ENCODE results near the gene SHLD1. TPM values are rescaled to one million over a fixed set of nuclear protein-coding genes. Genes with fewer than 3 reads are reported as not detected.

The SHLD1 gene
- total RNA-seq, 2 donors from 2014 or later = 4.0 to 6.6 TPM

DNA sequence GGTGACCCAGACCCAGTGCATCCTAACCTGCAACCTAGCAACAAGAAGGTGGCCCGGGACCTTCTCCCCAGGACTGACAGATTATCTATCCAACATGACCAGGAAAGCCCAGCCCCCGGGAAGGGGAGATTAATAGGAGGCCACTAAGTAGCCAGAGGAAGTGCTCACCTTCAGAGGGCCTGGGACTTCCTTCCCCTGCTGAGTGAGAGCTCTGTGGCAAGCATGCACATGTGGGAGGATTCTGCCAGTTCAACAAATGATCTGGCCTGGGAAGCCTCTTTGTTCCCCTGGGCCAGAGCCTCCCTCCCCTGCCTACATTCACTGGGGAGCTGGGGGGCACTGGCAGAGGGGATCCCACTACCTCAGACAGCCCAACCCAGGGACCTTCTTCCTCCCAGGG lies 39.6 kb downstream of the SHLD1 start:
- Mint-ChIP-seq H3K4me1 (no peaks in the 10 kb centered on the region), H3K27me3 (ENCODE audit: insufficient read depth) (no peaks in the 10 kb centered on the region), H3K36me3 (ENCODE audit: low read depth) (peaks cover 13% of the 10 kb centered on the region), H3K4me3 (no peak overlapping the region), H3K27ac (no peak overlapping the region), H3K9me3 (no peaks in the 10 kb centered on the region)
- TF ChIP-seq, protein P1, sequence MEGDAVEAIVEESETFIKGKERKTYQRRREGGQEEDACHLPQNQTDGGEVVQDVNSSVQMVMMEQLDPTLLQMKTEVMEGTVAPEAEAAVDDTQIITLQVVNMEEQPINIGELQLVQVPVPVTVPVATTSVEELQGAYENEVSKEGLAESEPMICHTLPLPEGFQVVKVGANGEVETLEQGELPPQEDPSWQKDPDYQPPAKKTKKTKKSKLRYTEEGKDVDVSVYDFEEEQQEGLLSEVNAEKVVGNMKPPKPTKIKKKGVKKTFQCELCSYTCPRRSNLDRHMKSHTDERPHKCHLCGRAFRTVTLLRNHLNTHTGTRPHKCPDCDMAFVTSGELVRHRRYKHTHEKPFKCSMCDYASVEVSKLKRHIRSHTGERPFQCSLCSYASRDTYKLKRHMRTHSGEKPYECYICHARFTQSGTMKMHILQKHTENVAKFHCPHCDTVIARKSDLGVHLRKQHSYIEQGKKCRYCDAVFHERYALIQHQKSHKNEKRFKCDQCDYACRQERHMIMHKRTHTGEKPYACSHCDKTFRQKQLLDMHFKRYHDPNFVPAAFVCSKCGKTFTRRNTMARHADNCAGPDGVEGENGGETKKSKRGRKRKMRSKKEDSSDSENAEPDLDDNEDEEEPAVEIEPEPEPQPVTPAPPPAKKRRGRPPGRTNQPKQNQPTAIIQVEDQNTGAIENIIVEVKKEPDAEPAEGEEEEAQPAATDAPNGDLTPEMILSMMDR (conservative IDR thresholded peaks at IDR 0.05) = no peak
- H3K27me3 ChIP-seq (ENCODE audit: control insufficient read depth, insufficient read depth, low read length, poor library complexity, severe bottlenecking) = no peaks in the 10 kb centered on the region
- peak; percentile 52 for DNase-seq
- H3K27ac ChIP-seq (ENCODE audit: low read depth, low read length) = no peak overlapping the region
- H3K4me3 ChIP-seq (ENCODE audit: low read length) = no peak overlapping the region
- no peak overlapping the region for H3K9ac ChIP-seq (ENCODE audit: extremely low read depth, low read length, poor library complexity, severe bottlenecking)
- no peaks in the 10 kb centered on the region for H3K9me3 ChIP-seq (ENCODE audit: control insufficient read depth, low read length)
- WGBS, 2 experiments (ENCODE audit: insufficient coverage in 1 of 2, insufficient read length in 1 of 2) = 78 to 90% methylated on average over 1 to 2 of the region's 2 CpGs
- no peaks in the 10 kb centered on the region for H3K4me1 ChIP-seq (ENCODE audit: control insufficient read depth, insufficient read depth, low read length)
- H3K36me3 ChIP-seq (ENCODE audit: control insufficient read depth, insufficient read depth, low read length) = no peaks in the 10 kb centered on the region

DNA sequence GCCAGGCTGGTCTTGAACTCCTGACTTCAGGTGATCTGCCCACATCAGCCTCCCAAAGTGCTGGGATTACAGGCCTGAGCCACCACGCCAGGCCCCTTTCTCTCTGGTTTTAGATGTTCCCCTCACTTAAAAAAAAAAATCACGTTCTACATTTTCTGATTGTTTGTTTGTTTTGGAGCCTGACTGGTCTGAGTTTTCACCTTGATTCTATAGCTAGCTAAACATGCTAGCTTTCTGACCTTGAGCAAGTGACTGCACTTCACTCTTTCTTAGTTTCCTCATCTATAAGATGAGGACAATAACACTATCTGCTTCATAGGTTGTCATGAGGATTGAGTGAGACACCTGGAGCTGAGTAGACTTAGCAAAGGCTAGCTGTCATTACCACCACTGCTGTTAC lies 43.7 kb downstream of the SHLD1 start:
- DNase-seq = no peak
- Mint-ChIP-seq H3K4me1 (no peaks in the 10 kb centered on the region), H3K9me3 (no peaks in the 10 kb centered on the region), H3K4me3 (no peak overlapping the region), H3K27ac (no peak overlapping the region), H3K36me3 (ENCODE audit: low read depth) (peaks cover 7% of the 10 kb centered on the region), H3K27me3 (ENCODE audit: insufficient read depth) (no peaks in the 10 kb centered on the region)
- H3K9me3 ChIP-seq (ENCODE audit: control insufficient read depth, low read length) = no peaks in the 10 kb centered on the region
- no peak overlapping the region for H3K4me3 ChIP-seq (ENCODE audit: low read length)
- H3K27ac ChIP-seq (ENCODE audit: low read depth, low read length) = no peak overlapping the region
- no peaks in the 10 kb centered on the region for H3K27me3 ChIP-seq (ENCODE audit: control insufficient read depth, insufficient read depth, low read length, poor library complexity, severe bottlenecking)
- H3K36me3 ChIP-seq (ENCODE audit: control insufficient read depth, insufficient read depth, low read length) = no peaks in the 10 kb centered on the region
- H3K9ac ChIP-seq (ENCODE audit: extremely low read depth, low read length, poor library complexity, severe bottlenecking) = no peak overlapping the region
- H3K4me1 ChIP-seq (ENCODE audit: control insufficient read depth, insufficient read depth, low read length) = no peaks in the 10 kb centered on the region
- WGBS, 2 experiments (ENCODE audit: insufficient coverage in 1 of 2, insufficient read length in 1 of 2) = 88% methylated on average over 2 of the region's 2 CpGs; no CpG with 5 or more reads in 1 of the 2 experiments
- TF ChIP-seq, protein P1 (conservative IDR thresholded peaks at IDR 0.05) = no peak

DNA sequence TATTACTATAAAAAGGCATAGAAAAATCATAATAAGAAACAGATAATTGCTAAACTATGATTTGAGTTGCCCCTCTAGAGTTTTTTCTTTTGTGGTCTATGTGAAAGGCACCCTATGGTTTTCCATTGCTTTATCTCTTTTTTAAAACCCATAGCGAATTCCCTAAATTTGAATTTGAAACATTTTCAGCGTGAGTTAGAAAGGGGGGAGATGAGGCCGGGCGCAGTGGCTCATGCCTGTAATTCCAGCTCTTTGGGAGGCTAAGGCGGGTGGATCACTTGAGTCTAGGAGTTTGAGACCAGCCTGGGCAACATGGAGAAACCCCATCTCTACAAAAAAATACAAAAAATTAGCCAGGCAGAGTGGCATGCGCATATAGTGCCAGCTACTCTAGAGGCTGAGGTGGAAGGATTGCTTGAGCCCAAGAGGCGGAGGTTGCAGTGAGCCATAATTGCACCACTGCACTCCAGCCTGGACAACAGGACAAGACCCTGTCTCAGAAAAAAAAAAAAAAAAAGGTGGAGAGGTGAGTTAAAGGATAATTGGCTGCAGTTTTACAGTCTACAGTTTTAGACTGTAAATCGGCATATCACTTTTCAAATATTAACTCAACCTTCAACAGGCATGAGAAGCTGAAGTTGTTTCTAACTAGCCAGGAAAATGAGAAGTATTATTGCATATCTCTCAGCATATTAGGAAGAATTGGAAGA lies 46.3 kb downstream of the SHLD1 start:
- no peak overlapping the region for H3K4me3 Mint-ChIP-seq
- TF ChIP-seq, protein P1 (conservative IDR thresholded peaks at IDR 0.05) = no peak
- Histone ChIP-seq H3K4me3 (ENCODE audit: low read length) (no peak overlapping the region), H3K27me3 (ENCODE audit: control insufficient read depth, insufficient read depth, low read length, poor library complexity, severe bottlenecking) (no peaks in the 10 kb centered on the region), H3K36me3 (ENCODE audit: control insufficient read depth, insufficient read depth, low read length) (no peaks in the 10 kb centered on the region), H3K9me3 (ENCODE audit: control insufficient read depth, low read length) (no peaks in the 10 kb centered on the region), H3K27ac (ENCODE audit: low read depth, low read length) (no peak overlapping the region), H3K9ac (ENCODE audit: extremely low read depth, low read length, poor library complexity, severe bottlenecking) (no peak overlapping the region), H3K4me1 (ENCODE audit: control insufficient read depth, insufficient read depth, low read length) (no peaks in the 10 kb centered on the region)
- WGBS, 2 experiments (ENCODE audit: insufficient coverage in 1 of 2, insufficient read length in 1 of 2) = 78 to 82% methylated on average over 4 to 7 of the region's 8 CpGs
- H3K4me1 Mint-ChIP-seq = no peaks in the 10 kb centered on the region
- peaks cover 8% of the 10 kb centered on the region for H3K36me3 Mint-ChIP-seq (ENCODE audit: low read depth)
- no peak overlapping the region for H3K27ac Mint-ChIP-seq
- H3K9me3 Mint-ChIP-seq = no peaks in the 10 kb centered on the region
- H3K27me3 Mint-ChIP-seq (ENCODE audit: insufficient read depth) = no peaks in the 10 kb centered on the region
- no peak for DNase-seq

Measured in endodermal cell (in vitro differentiated cells).